ENCODE data around the gene KRT3. TPM values are rescaled to one million over a fixed set of nuclear protein-coding genes. Genes with fewer than 3 reads are reported as not detected.

The KRT3 gene
- total and polyA plus RNA-seq, 2 donors from 2014 or later = not detected

GRCh38 chr12:52810554-52810953, 14.6 kb upstream of the KRT3 start:
- H3K36me3 ChIP-seq (ENCODE audit: control insufficient read depth in 2 of 3, insufficient read depth in 3 of 3, low read length in 3 of 3) = no peaks in the 10 kb centered on the region
- H3K27ac ChIP-seq (ENCODE audit: low read depth in 2 of 2, low read length in 2 of 2) = no peak overlapping the region
- DNase-seq = no peak
- no peaks in the 10 kb centered on the region for H3K9me3 ChIP-seq (ENCODE audit: control insufficient read depth in 2 of 3, insufficient read depth in 1 of 3, low read length in 3 of 3)
- no peak overlapping the region for H3K9ac ChIP-seq (ENCODE audit: low read length in 3 of 3)
- H3K4me3 ChIP-seq (ENCODE audit: low read length in 3 of 3) = no peak overlapping the region
- intact Hi-C loops (cut with DNase I) = no loop called here
- H3K27me3 ChIP-seq (ENCODE audit: control insufficient read depth, insufficient read depth, low read length) = no peaks in the 10 kb centered on the region
- FAIRE-seq = no peak
- H3K4me1 ChIP-seq (ENCODE audit: control insufficient read depth in 2 of 3, insufficient read depth in 2 of 3, low read depth in 1 of 3, low read length in 3 of 3) = no peaks in the 10 kb centered on the region
- no peak for TF ChIP-seq CTCF (IDR thresholded peaks at IDR 0.05; ENCODE audit: borderline replicate concordance, extremely low read depth, insufficient read depth)

- no peak overlapping the region for H3K27ac ChIP-seq (ENCODE audit: low read depth in 2 of 2, low read length in 2 of 2)
- DNase-seq (no peak), FAIRE-seq (no peak)
- H3K36me3 ChIP-seq (ENCODE audit: control insufficient read depth in 2 of 3, insufficient read depth in 3 of 3, low read length in 3 of 3) = no peaks in the 10 kb centered on the region
- no peak for TF ChIP-seq CTCF (IDR thresholded peaks at IDR 0.05; ENCODE audit: borderline replicate concordance, extremely low read depth, insufficient read depth)
- H3K4me3 ChIP-seq (ENCODE audit: low read length in 3 of 3) = no peak overlapping the region
- H3K9ac ChIP-seq (ENCODE audit: low read length in 3 of 3) = no peak overlapping the region
- H3K27me3 ChIP-seq (ENCODE audit: control insufficient read depth, insufficient read depth, low read length) = no peaks in the 10 kb centered on the region
- intact Hi-C loops (cut with DNase I) = no loop called here
- no peaks in the 10 kb centered on the region for H3K9me3 ChIP-seq (ENCODE audit: control insufficient read depth in 2 of 3, insufficient read depth in 1 of 3, low read length in 3 of 3)
- no peaks in the 10 kb centered on the region for H3K4me1 ChIP-seq (ENCODE audit: control insufficient read depth in 2 of 3, insufficient read depth in 2 of 3, low read depth in 1 of 3, low read length in 3 of 3)
These were observed 13.2 kb upstream of the KRT3 start for GRCh38 chr12:52809166-52809565.

DNA sequence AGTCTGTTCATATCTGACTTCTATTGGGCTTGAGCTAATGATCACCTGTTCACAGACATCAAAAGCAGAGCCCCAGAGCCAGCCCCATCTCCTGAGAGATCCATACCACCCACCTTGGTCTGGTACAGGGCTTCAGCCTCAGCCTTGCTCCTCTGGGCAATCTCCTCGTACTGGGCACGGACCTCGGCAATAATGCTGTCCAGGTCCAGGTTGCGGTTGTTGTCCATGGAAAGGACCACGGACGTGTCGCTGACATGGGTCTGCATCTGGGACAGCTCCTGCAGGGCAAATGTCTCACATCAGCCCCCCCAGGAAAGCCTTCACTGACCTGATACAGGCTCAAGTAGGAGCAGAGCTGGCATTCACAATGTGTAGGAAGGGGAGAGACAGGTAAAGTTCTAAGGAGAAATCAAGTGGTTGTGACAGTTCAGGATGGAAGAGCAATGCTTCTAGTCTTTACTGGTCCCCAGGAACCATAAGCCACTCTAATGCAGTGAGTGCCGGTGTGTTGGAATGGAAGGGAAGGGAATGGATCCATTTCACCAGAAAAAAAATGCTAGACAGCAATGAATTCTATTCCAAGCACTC, 12.8 kb upstream of the KRT3 start:
- Histone ChIP-seq H3K27ac (ENCODE audit: low read depth in 2 of 2, low read length in 2 of 2) (no peak overlapping the region), H3K9ac (ENCODE audit: low read length in 3 of 3) (no peak overlapping the region), H3K4me3 (ENCODE audit: low read length in 3 of 3) (no peak overlapping the region), H3K36me3 (ENCODE audit: control insufficient read depth in 2 of 3, insufficient read depth in 3 of 3, low read length in 3 of 3) (no peaks in the 10 kb centered on the region), H3K27me3 (ENCODE audit: control insufficient read depth, insufficient read depth, low read length) (no peaks in the 10 kb centered on the region), H3K4me1 (ENCODE audit: control insufficient read depth in 2 of 3, insufficient read depth in 2 of 3, low read depth in 1 of 3, low read length in 3 of 3) (no peaks in the 10 kb centered on the region), H3K9me3 (ENCODE audit: control insufficient read depth in 2 of 3, insufficient read depth in 1 of 3, low read length in 3 of 3) (no peaks in the 10 kb centered on the region)
- DNase-seq = no peak
- intact Hi-C loops (cut with DNase I) = no loop called here
- no peak for TF ChIP-seq CTCF (IDR thresholded peaks at IDR 0.05; ENCODE audit: borderline replicate concordance, extremely low read depth, insufficient read depth)
- FAIRE-seq = no peak
